ENCODE data around the gene TANC2.

TANC2 gene
- 3.1 to 56.7 (median 17.4) reads per million in 9 experiments for total RNA-seq

GRCh38 chr17:62965686-62966425 lies at the start of gene TANC2:
TSS of gene TANC2 (plus strand) at chr17:62966235. CDS start at chr17:63009560, 43,325 bp downstream.
- Mint-ChIP-seq H3K27ac (peak within 1 kb of the TSS; percentile 94 to 98), H3K27me3 (no peaks in the 10 kb centered on the region), H3K4me1 (ENCODE audit: low read depth in 2 of 2) (peaks cover 26 to 27% of the 10 kb centered on the region in 2 donors), H3K9me3 (no peaks in the 10 kb centered on the region), H3K36me3 (ENCODE audit: insufficient read depth) (peaks cover 7% of the 10 kb centered on the region), H3K4me3 (peak within 1 kb of the TSS; percentile 84 to 89)
- peak; percentile 73 for ATAC-seq (replicated peaks)
- peak; percentile 79 to 84 (median 81) for DNase-seq

GRCh38 chr17:62916684-62917571 lies 49.1 kb upstream of the TANC2 start:
- H3K36me3 Mint-ChIP-seq (ENCODE audit: insufficient read depth), result no peaks in the 10 kb centered on the region
- peaks cover 0 to 2% of the 10 kb centered on the region in 2 donors for H3K9me3 Mint-ChIP-seq
- H3K4me3 Mint-ChIP-seq, result no peak overlapping the region
- peaks cover 18 to 48% of the 10 kb centered on the region in 2 donors for H3K27me3 Mint-ChIP-seq
- no peaks in the 10 kb centered on the region for H3K4me1 Mint-ChIP-seq (ENCODE audit: low read depth in 2 of 2)
- no peak overlapping the region for H3K27ac Mint-ChIP-seq
- DNase-seq, result no peak
- no peak for ATAC-seq (replicated peaks)

GRCh38 chr17:62919388-62919787 lies 46.6 kb upstream of the TANC2 start:
- H3K27ac Mint-ChIP-seq, result no peak overlapping the region
- no peak for ATAC-seq (replicated peaks)
- no peaks in the 10 kb centered on the region for H3K9me3 Mint-ChIP-seq
- no peaks in the 10 kb centered on the region for H3K4me1 Mint-ChIP-seq (ENCODE audit: low read depth in 2 of 2)
- no peak overlapping the region for H3K4me3 Mint-ChIP-seq
- DNase-seq, result no peak
- no peaks in the 10 kb centered on the region for H3K36me3 Mint-ChIP-seq (ENCODE audit: insufficient read depth)
- H3K27me3 Mint-ChIP-seq, result peaks cover 18 to 35% of the 10 kb centered on the region in 2 donors

- no peak for ATAC-seq (replicated peaks)
- Mint-ChIP-seq H3K4me1 (ENCODE audit: low read depth in 2 of 2) (no peaks in the 10 kb centered on the region), H3K27me3 (peaks cover 10 to 28% of the 10 kb centered on the region in 2 donors), H3K36me3 (ENCODE audit: insufficient read depth) (no peaks in the 10 kb centered on the region), H3K9me3 (no peaks in the 10 kb centered on the region), H3K27ac (no peak overlapping the region), H3K4me3 (no peak overlapping the region)
- no peak for DNase-seq
Observed at GRCh38 chr17:62920300-62920699, 45.7 kb upstream of the TANC2 start.

- DNase-seq (no peak), ATAC-seq (replicated peaks) (no peak)
- peaks cover 3% of the 10 kb centered on the region for H3K36me3 Mint-ChIP-seq (ENCODE audit: insufficient read depth)
- peaks cover 0 to 3% of the 10 kb centered on the region in 2 donors for H3K4me1 Mint-ChIP-seq (ENCODE audit: low read depth in 2 of 2)
- H3K27me3 Mint-ChIP-seq, result peaks cover 19 to 27% of the 10 kb centered on the region in 2 donors
- H3K27ac Mint-ChIP-seq, result no peak overlapping the region
- H3K4me3 Mint-ChIP-seq, result no peak overlapping the region
- no peaks in the 10 kb centered on the region for H3K9me3 Mint-ChIP-seq
Observed at GRCh38 chr17:62921817-62922216, 44.2 kb upstream of the TANC2 start.

- no peak for ATAC-seq (replicated peaks)
- Mint-ChIP-seq H3K36me3 (ENCODE audit: insufficient read depth) (peaks cover 3% of the 10 kb centered on the region), H3K27me3 (peaks cover 26 to 32% of the 10 kb centered on the region in 2 donors), H3K4me1 (ENCODE audit: low read depth in 2 of 2) (peaks cover 0 to 3% of the 10 kb centered on the region in 2 donors), H3K9me3 (no peaks in the 10 kb centered on the region), H3K4me3 (no peak overlapping the region), H3K27ac (no peak overlapping the region)
- DNase-seq, result no peak
Observed at GRCh38 chr17:62923258-62924150, 42.5 kb upstream of the TANC2 start.

- H3K9me3 Mint-ChIP-seq, result no peaks in the 10 kb centered on the region
- peaks cover 28 to 30% of the 10 kb centered on the region in 2 donors for H3K27me3 Mint-ChIP-seq
- DNase-seq (no peak), ATAC-seq (replicated peaks) (no peak)
- no peak overlapping the region for H3K4me3 Mint-ChIP-seq
- peaks cover 0 to 3% of the 10 kb centered on the region in 2 donors for H3K4me1 Mint-ChIP-seq (ENCODE audit: low read depth in 2 of 2)
- peaks cover 3% of the 10 kb centered on the region for H3K36me3 Mint-ChIP-seq (ENCODE audit: insufficient read depth)
- no peak overlapping the region for H3K27ac Mint-ChIP-seq
Observed at GRCh38 chr17:62925267-62925836, 40.7 kb upstream of the TANC2 start.

- ATAC-seq (replicated peaks) (no peak), DNase-seq (no peak)
- H3K4me1 Mint-ChIP-seq (ENCODE audit: low read depth in 2 of 2), result peaks cover 0 to 3% of the 10 kb centered on the region in 2 donors
- H3K27me3 Mint-ChIP-seq, result peaks cover 30 to 33% of the 10 kb centered on the region in 2 donors
- peaks cover 3% of the 10 kb centered on the region for H3K36me3 Mint-ChIP-seq (ENCODE audit: insufficient read depth)
- H3K27ac Mint-ChIP-seq, result no peak overlapping the region
- H3K9me3 Mint-ChIP-seq, result no peaks in the 10 kb centered on the region
- H3K4me3 Mint-ChIP-seq, result no peak overlapping the region
Observed at GRCh38 chr17:62927083-62927482, 39.0 kb upstream of the TANC2 start.

- Mint-ChIP-seq H3K9me3 (no peaks in the 10 kb centered on the region), H3K4me1 (ENCODE audit: low read depth in 2 of 2) (peaks cover 0 to 3% of the 10 kb centered on the region in 2 donors), H3K27ac (no peak overlapping the region), H3K36me3 (ENCODE audit: insufficient read depth) (peaks cover 3% of the 10 kb centered on the region), H3K27me3 (peaks cover 50 to 52% of the 10 kb centered on the region in 2 donors), H3K4me3 (no peak overlapping the region)
- no peak for ATAC-seq (replicated peaks)
- DNase-seq, result no peak
Observed at GRCh38 chr17:62929320-62929719, 36.7 kb upstream of the TANC2 start.

GRCh38 chr17:62931101-62931500 lies 34.9 kb upstream of the TANC2 start:
- no peak for DNase-seq

GRCh38 chr17:62933501-62934385 lies 32.3 kb upstream of the TANC2 start:
- ATAC-seq (replicated peaks) (no peak), DNase-seq (no peak)
- no peaks in the 10 kb centered on the region for H3K4me1 Mint-ChIP-seq (ENCODE audit: low read depth in 2 of 2)
- no peaks in the 10 kb centered on the region for H3K9me3 Mint-ChIP-seq
- H3K36me3 Mint-ChIP-seq (ENCODE audit: insufficient read depth), result no peaks in the 10 kb centered on the region
- H3K27me3 Mint-ChIP-seq, result peaks cover 59 to 69% of the 10 kb centered on the region in 2 donors
- no peak overlapping the region for H3K4me3 Mint-ChIP-seq
- no peak overlapping the region for H3K27ac Mint-ChIP-seq

More at GRCh38 chr17:62931101-62931500, 34.9 kb upstream of the TANC2 start:
- H3K27me3 Mint-ChIP-seq, result peaks cover 59 to 60% of the 10 kb centered on the region in 2 donors
- no peaks in the 10 kb centered on the region for H3K4me1 Mint-ChIP-seq (ENCODE audit: low read depth in 2 of 2)
- H3K4me3 Mint-ChIP-seq, result no peak overlapping the region
- H3K9me3 Mint-ChIP-seq, result no peaks in the 10 kb centered on the region
- ATAC-seq (replicated peaks), result no peak
- no peak overlapping the region for H3K27ac Mint-ChIP-seq
- H3K36me3 Mint-ChIP-seq (ENCODE audit: insufficient read depth), result peaks cover 3% of the 10 kb centered on the region

- no peak overlapping the region for H3K4me3 Mint-ChIP-seq
- DNase-seq (no peak), ATAC-seq (replicated peaks) (no peak)
- peaks cover 59 to 73% of the 10 kb centered on the region in 2 donors for H3K27me3 Mint-ChIP-seq
- no peak overlapping the region for H3K27ac Mint-ChIP-seq
- no peaks in the 10 kb centered on the region for H3K36me3 Mint-ChIP-seq (ENCODE audit: insufficient read depth)
- no peaks in the 10 kb centered on the region for H3K4me1 Mint-ChIP-seq (ENCODE audit: low read depth in 2 of 2)
- H3K9me3 Mint-ChIP-seq, result no peaks in the 10 kb centered on the region
Observed at GRCh38 chr17:62935098-62935497, 30.9 kb upstream of the TANC2 start.

All from effector memory CD8-positive, alpha-beta T cell (primary cell).